GM21619 (cell line): ENCODE results near the gene ZDHHC16.
A peak's percentile ranks its signal among the peaks of the same experiment; 100 is the strongest.
"Not testable (repeated sequence)": the region's sequence is repeated elsewhere in the genome, so short reads cannot be mapped to it uniquely, and the experiment has no call there.

ENCODE experiments used
- ATAC-seq: cut with Tn5 transposase; IDR thresholded peaks from one replicate; pipeline ENCODE4 v1.9.1; 2021; ENCODE audit not compliant: unreplicated experiment

The ZDHHC16 gene

DNA sequence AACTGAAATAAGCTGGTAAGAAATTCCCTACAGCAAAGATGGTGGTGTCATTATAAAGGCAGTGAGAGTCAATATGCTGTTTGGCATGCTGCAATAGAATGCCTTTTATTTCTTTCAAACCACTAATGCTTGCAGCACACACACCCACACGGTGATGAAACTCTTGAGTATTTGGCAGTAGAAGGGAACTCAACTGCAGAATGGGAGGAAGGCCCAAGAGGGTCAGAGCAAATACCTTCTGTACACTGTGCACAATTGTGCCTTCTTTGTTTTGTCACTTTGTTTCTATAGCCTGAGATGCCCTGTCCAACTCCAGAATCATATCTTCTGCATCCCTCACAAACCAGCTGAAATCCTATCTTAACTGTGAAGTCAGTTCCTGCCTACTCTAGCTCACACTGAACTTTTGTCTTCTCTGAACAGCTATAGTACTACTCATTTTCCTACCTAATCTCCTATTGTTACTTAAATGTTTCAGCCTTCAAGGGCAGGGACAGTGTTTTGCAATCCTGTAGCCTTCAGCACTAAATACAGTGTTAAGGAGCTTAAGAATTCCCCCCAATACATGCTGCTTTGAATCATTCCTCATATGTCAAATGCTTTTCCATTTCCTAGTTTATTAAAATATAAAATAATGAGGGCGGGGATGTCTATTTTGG is 30.1 kb downstream of the ZDHHC16 start:
- ATAC-seq = no peak

DNA sequence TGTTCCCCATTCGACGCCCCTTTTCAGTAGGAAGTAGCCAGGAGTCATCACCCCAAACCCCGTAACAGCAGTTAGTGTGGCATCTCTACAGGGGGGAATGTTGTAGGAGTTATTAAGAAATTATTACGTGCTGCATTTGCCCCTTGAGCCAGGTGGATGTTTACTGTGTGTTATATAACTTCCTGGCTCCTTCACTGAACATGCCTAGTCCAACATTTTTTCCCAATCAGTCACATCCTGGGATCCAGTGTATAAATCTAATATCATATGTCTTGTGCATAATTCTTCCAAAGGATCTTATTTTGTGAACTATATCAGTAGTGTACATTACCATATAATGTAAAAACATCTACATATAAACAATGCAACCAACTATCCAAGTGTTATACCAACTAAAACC is 33.4 kb downstream of the ZDHHC16 start:
- not testable (repeated sequence) for ATAC-seq

GRCh38 chr10:97479939-97480338 is 34.0 kb downstream of the ZDHHC16 start:
- no peak for ATAC-seq

GRCh38 chr10:97481071-97481470 is 35.1 kb downstream of the ZDHHC16 start:
- no peak for ATAC-seq

DNA sequence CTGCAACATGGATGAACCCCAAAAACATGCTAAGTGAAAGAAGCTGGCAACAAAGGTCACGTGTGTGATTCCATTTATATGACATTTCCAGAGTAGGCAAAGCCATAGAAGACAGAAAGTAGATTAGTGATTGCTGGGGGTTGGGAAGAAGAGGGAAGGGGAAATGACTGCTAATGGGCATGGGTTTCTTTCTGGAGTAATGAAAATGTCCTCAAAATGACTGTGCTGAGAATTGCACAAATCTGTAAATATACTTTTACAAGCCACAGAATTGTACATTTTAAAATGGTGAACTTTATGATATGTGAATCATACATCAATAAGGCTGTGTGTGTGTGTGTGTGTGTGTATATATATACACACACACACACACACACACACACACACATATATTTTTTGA is 36.4 kb downstream of the ZDHHC16 start:
- ATAC-seq = no peak

- no peak for ATAC-seq
Observed at GRCh38 chr10:97483506-97483905, 37.5 kb downstream of the ZDHHC16 start.

DNA sequence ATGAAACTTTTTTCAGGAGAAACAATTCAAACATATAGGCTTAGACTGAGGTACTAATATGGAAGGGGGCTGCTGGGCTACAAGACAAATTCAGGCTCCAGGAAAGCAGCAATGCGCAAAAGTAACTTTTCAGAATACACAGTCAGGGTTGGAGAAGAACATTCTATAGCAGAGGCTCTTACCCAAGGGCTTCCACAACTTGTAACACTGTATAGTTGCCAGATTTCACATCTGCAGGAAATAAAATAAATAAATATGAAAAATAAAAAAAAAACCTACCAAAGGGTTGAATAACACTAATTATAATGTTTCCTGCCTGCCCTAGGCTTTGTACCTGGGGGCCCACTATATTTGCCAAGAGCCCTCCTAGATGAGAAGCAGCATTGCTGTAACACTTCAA is 37.9 kb downstream of the ZDHHC16 start:
- ATAC-seq = no peak

DNA sequence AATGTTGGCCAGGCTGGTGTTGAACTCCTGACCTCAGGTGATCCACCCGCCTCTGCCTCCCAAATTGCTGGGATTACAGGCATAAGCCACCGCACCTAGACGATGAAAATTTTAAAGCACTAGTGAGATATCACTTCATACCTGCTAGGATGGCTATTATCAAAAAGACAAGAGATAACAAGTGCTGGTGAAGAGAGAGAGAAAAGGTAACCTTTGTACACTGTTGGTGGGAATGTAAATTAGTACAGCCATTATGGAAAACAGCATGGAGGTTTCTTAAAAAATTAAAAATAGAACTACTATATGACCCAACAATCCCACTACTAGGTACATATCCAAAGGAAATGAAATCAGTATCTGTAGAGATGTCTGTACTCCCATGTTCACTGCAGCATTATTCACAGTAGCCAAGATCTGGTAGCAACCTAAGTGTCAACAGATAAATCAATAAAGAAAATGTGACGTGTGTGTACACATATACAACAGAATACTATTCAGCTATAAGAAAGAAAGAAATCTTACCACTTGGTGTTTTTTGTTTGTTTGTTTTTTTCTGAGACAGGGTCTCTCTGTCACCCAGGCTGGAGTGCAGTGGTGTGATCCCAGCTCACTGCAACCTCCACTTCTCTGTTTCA is 39.8 kb downstream of the ZDHHC16 start:
- no peak for ATAC-seq

GRCh38 chr10:97490592-97490991 is 44.6 kb downstream of the ZDHHC16 start:
- no peak for ATAC-seq

GRCh38 chr10:97494151-97494550 is 48.2 kb downstream of the ZDHHC16 start:
- ATAC-seq = no peak

DNA sequence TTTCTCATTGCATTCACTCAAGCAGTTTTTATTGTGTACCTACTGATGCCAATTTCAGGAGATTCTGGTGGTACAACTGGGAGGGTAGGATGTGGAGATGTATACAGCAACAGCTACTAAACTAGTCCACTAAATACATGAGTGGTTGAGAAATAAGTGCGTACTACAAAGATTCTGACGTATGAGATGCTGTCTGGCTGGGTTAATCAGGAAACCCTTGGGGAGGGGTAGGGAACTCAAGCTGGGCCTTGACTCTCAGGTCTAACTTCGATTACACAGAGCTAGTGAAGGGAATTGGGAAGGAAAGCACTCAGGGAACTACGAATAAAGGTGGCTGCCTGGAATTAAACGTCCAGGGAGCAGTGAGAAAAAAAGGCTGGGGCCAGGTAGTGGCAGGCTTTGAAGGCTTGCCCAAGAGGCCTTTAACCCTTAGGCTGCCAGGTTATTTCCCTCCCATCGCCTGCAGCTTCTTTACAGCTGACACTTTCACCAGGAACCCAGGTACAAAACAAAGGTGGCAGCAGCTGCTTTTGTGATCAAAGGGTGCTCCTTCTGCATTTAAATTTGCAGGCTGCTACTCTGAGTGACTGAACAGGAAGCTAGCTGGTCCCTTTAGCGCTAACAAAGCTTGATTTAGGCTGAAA is 49.0 kb downstream of the ZDHHC16 start:
- no peak for ATAC-seq

GRCh38 chr10:97497572-97498075 is 51.6 kb downstream of the ZDHHC16 start:
- ATAC-seq = peak; percentile 24

DNA sequence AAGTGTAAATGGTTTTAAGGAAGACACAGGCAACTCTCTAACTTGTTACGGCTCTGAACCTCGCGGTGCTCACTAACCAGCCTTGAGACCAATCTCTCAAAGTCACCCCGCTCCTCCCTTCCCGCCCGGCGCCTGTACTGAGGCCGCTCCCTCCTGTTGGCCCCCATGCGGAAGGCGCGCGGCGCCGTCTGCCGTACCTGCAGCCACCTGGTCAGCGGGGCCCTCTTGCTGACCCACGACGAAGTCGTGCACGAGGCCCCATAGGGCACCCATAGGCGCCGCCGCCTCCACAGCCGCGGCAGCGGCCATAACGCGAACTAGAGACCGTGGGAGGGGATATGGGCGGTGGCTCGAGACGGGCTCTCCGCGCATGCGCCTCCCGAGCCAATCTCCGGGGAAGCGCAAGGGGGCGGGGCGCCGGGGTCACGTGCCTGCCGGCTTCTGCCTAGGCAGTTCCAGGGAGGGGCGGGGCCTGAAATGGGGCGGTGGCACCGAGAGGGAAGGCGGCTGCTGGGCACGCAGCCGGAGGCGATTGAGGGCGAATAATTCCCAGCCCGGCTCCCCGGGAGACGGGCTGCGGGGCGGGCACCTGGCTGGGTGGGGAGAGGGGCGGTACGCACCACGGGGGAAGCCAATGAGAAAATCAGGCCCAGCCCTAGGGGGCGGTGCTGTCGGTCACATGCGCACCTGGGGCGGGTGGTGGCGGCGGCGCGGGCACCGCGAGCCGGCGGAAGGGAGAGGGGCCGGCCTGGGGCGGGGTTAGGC is 52.3 kb downstream of the ZDHHC16 start, which contains the start of gene MMS19:
TSS of gene MMS19 (minus strand) at position 347 of the 765 bp plus-strand sequence. CDS start at position 309, 38 bp downstream.
- ATAC-seq = peak; percentile 89

DNA sequence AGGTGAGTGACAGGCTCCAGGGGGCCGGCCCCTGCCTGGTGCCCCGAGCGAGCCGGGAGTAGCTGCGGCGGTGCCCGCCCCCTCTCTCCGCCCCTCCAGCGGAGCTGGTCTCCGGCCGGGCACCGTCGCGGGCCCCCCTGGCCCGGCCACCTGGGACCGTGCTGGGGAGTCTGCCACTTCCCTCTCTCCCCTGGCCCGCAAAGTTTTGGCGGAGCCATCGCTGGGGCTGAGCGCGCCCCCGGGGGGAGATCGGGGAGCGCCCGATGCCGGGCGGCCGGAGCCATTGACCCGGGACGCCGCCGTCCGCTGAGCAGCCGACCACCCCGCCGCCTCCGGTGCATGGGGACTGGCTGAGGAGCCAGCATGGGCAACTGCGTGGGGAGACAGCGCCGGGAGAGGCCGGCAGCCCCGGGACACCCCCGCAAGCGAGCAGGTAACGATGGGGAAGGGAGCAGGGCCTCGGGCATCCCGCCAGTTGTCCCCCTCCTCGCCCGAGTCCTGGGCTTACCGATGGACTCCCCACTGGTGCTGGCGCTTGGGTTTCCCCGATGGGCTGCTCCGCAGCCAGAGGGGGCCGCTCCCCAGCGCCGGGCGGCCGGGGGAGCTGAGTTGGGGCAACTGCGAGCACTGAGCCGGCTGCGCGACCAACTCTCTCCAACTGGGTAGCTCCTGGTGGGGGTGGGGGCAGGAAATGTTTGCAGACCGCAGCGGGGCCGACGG is 53.0 kb downstream of the ZDHHC16 start, which contains the start of gene UBTD1:
TSS of gene UBTD1 (plus strand) at position 84 of the 720 bp plus-strand sequence. CDS start at position 364, 280 bp downstream.
- ATAC-seq = peak; percentile 7

DNA sequence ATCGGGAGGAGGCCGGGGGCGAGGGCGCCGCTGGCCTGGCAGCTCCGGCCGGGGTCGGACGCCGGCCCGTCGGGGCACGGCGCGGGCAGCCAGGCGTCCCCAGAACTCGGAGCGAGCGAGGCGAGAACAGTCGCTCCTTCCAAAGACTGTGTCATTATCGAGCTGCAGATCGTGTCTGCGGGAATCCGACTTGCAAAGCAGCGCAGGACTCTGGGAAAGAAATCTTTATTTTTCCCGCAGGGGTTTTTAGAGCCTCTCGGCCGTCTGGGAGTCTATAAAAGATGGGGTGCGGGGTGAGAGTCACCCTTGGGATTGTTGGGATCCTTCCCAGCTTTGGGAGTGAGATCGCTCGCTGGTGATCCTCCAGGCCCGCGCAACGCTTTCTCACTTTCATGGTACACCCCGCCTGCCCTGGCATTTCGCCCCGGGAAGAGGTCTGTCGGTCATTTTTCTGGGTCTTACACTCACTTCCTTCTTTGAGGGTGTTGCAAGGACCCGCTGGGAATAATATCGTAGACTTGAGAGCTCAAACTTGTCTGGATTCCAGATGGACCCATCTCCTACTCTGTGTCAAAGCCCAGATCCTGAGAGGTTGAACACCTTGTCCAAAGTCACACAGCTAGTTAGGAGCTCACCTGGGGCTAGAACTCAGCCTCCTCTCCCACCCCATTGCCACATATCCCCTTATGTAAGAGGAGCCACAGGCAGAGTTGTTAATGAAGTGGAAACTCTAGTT is 53.8 kb downstream of the ZDHHC16 start:
- ATAC-seq = no peak

- ATAC-seq = no peak
Observed at GRCh38 chr10:97500297-97500575, 54.3 kb downstream of the ZDHHC16 start.

DNA sequence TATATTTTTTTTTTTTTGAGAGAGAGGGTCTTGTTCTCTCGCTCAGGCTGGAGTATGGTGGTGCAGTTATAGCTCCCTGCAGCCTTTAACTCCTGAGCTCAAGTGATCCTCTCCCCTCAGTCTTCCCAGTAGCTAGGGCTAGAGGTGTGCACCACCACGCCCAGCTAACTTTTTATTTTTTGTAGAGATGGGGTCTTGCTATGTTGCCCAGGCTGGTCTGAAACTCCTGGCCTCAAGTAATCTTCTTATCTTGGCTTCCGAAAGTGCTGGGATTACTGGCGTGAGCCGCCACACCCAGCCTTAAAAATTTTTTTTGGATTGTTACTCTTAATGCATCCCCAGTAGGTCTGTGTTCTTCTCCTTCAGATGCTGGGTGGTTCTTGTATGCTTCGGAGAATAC is 56.9 kb downstream of the ZDHHC16 start:
- no peak for ATAC-seq

DNA sequence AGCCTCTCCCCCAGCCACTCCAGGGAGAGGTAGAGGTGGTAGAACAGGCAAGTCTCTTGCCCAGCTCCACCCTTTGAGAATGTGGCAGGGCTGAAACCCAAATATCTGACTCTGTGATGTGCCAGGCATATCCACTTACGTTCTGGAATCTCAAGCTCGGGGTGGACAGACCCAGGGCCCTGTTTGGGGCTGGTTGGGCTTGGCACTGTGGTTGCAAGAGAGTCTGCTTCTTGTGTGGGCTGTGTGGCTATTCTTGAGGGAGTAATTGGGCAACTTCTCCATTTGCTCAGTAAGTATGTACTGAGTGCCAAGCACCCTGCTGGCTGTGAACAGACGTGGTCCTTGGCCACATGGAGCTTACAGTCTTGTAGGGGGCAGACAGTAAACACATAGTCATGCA is 57.4 kb downstream of the ZDHHC16 start:
- no peak for ATAC-seq

GRCh38 chr10:97505152-97505551 is 59.2 kb downstream of the ZDHHC16 start:
- no peak for ATAC-seq
